ENCODE measurements around the gene FNDC3B.

FNDC3B gene

DNA sequence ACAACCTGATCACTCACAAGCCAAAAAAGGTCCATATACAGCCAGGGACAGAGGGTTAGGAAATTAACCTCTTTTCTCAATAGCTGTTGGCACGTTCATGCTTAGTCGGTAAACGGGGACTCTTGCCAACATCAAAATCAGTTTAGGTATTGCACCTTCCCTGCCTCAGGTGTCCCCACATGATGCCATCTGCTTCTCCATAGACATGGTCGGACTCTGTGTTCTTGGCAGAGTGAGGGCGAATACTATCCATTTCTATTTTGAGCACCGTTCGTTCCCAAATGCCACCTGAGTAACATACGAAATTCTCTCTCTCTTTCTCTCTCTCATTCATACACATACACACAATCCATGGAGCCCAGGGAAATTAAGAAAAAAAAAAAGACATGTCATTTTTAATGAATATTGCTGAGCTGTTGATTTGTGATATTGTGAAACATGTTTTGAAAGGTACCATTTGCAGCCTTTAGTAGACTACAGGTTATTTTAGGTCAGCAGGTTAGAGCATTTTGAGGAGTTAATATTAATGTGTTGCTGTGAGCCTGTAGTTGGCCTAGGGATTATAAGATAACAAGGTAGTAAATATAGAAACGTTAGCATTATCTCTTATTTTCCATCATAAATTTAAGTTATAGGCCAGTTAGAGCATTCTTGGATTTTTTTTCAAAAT, 330.3 kb downstream of the FNDC3B start:
- no peaks in the 10 kb centered on the region for H3K36me3 ChIP-seq (replicated peaks; ENCODE audit: low read depth, low read length)

GRCh38 chr3:172370419-172370818, 331.0 kb downstream of the FNDC3B start:
- H3K36me3 ChIP-seq (replicated peaks; ENCODE audit: low read depth, low read length), result no peaks in the 10 kb centered on the region
- TF ChIP-seq CTCF (IDR thresholded peaks at IDR 0.05; ENCODE audit: low read depth, low read length), result no peak
- no peak for TF ChIP-seq EZH2phosphoT487 (IDR thresholded peaks at IDR 0.05; ENCODE audit: low read depth)

More for the DNA sequence above, 330.3 kb downstream of the FNDC3B start:
- no peaks in the 10 kb centered on the region for H3K4me1 ChIP-seq (ENCODE audit: low read length)
- H3K9ac ChIP-seq (ENCODE audit: low read length), result no peak overlapping the region
- H3K27me3 ChIP-seq (ENCODE audit: low read depth, low read length), result no peaks in the 10 kb centered on the region
- H3K4me3 ChIP-seq (ENCODE audit: low read length), result no peak overlapping the region
- TF ChIP-seq CTCF (IDR thresholded peaks at IDR 0.05; ENCODE audit: low read depth, low read length), result no peak
- no peaks in the 10 kb centered on the region for H3K9me3 ChIP-seq (ENCODE audit: insufficient read depth, low read length)
- H4K20me1 ChIP-seq (ENCODE audit: insufficient read depth, low read length), result no peaks in the 10 kb centered on the region
- H3K79me2 ChIP-seq (ENCODE audit: low read length), result no peaks in the 10 kb centered on the region
- no peak overlapping the region for H2AFZ ChIP-seq (ENCODE audit: low read depth, low read length)
- no peak overlapping the region for H3K4me2 ChIP-seq (ENCODE audit: low read length)
- H3K27ac ChIP-seq (ENCODE audit: low read length), result no peak overlapping the region

GRCh38 chr3:172371544-172371943, 332.2 kb downstream of the FNDC3B start:
- Histone ChIP-seq H3K27ac (ENCODE audit: low read length) (no peak overlapping the region), H3K27me3 (ENCODE audit: low read depth, low read length) (no peaks in the 10 kb centered on the region), H3K9ac (ENCODE audit: low read length) (no peak overlapping the region), H2AFZ (ENCODE audit: low read depth, low read length) (no peak overlapping the region), H3K79me2 (ENCODE audit: low read length) (no peaks in the 10 kb centered on the region), H3K9me3 (ENCODE audit: insufficient read depth, low read length) (no peaks in the 10 kb centered on the region), H4K20me1 (ENCODE audit: insufficient read depth, low read length) (no peaks in the 10 kb centered on the region), H3K4me2 (ENCODE audit: low read length) (no peak overlapping the region), H3K4me3 (ENCODE audit: low read length) (no peak overlapping the region), H3K36me3 (replicated peaks; ENCODE audit: low read depth, low read length) (no peaks in the 10 kb centered on the region), H3K4me1 (ENCODE audit: low read length) (no peaks in the 10 kb centered on the region)
- TF ChIP-seq CTCF (IDR thresholded peaks at IDR 0.05; ENCODE audit: low read depth, low read length) (no peak), EZH2phosphoT487 (IDR thresholded peaks at IDR 0.05; ENCODE audit: low read depth) (no peak)

More at GRCh38 chr3:172370419-172370818, 331.0 kb downstream of the FNDC3B start:
- no peak overlapping the region for H3K9ac ChIP-seq (ENCODE audit: low read length)
- no peaks in the 10 kb centered on the region for H4K20me1 ChIP-seq (ENCODE audit: insufficient read depth, low read length)
- H3K9me3 ChIP-seq (ENCODE audit: insufficient read depth, low read length), result no peaks in the 10 kb centered on the region
- H3K4me1 ChIP-seq (ENCODE audit: low read length), result no peaks in the 10 kb centered on the region
- no peaks in the 10 kb centered on the region for H3K27me3 ChIP-seq (ENCODE audit: low read depth, low read length)
- H3K4me3 ChIP-seq (ENCODE audit: low read length), result no peak overlapping the region
- no peaks in the 10 kb centered on the region for H3K79me2 ChIP-seq (ENCODE audit: low read length)
- no peak overlapping the region for H3K4me2 ChIP-seq (ENCODE audit: low read length)
- H3K27ac ChIP-seq (ENCODE audit: low read length), result no peak overlapping the region
- no peak overlapping the region for H2AFZ ChIP-seq (ENCODE audit: low read depth, low read length)

GRCh38 chr3:172372895-172373294, 333.5 kb downstream of the FNDC3B start:
- Histone ChIP-seq H3K27me3 (ENCODE audit: low read depth, low read length) (no peaks in the 10 kb centered on the region), H3K79me2 (ENCODE audit: low read length) (no peaks in the 10 kb centered on the region), H3K36me3 (replicated peaks; ENCODE audit: low read depth, low read length) (no peaks in the 10 kb centered on the region), H3K4me2 (ENCODE audit: low read length) (no peak overlapping the region), H4K20me1 (ENCODE audit: insufficient read depth, low read length) (no peaks in the 10 kb centered on the region), H2AFZ (ENCODE audit: low read depth, low read length) (no peak overlapping the region), H3K9me3 (ENCODE audit: insufficient read depth, low read length) (no peaks in the 10 kb centered on the region), H3K27ac (ENCODE audit: low read length) (no peak overlapping the region), H3K4me1 (ENCODE audit: low read length) (no peaks in the 10 kb centered on the region), H3K4me3 (ENCODE audit: low read length) (no peak overlapping the region), H3K9ac (ENCODE audit: low read length) (no peak overlapping the region)
- TF ChIP-seq CTCF (IDR thresholded peaks at IDR 0.05; ENCODE audit: low read depth, low read length), result no peak
- TF ChIP-seq EZH2phosphoT487 (IDR thresholded peaks at IDR 0.05; ENCODE audit: low read depth), result no peak

Measured in OCI-LY3 (cell line).